T1000 (cell line): Measurements from ENCODE around the gene PLCH1.

Experiments used
- DNase-seq: peaks from one replicate; lab custom pipeline; 2025; ENCODE audit warnings: mixed read lengths; lab: John Stamatoyannopoulos, UW

Gene PLCH1

GRCh38 chr3:155334914-155335723 lies 409.8 kb downstream of the PLCH1 start:
- no peak for DNase-seq

DNA sequence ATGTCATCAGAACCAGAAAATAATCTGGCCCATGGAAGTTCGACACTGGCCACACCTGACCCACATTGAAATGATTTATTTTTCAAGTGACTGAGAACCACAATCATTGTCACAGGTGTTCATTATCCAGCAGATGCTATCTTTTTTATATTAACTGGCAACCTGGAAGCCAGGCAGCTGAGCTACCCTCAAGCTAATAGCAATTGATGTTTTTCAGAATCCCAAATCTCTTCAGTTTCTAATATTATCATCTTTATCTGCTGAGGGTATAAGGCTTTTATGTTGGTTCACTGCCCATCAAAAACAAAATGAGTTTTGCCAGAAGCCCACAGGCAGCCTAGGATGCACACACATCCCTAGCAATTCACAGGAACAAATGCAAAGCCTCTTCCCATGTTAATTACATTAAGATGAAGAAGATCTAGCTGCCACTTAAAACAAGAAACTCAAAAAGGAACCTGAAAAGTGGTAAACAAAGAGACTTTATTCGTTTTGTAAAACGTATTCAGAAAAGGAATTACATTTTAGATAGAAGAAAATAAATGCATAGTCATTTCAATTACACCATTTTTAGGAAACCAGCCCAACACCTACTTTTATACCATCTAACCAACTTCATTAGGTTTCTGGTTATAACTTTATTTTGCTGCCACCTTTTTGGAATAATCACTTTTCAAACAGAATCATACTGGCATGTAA lies 410.5 kb downstream of the PLCH1 start:
- DNase-seq, result no peak

DNA sequence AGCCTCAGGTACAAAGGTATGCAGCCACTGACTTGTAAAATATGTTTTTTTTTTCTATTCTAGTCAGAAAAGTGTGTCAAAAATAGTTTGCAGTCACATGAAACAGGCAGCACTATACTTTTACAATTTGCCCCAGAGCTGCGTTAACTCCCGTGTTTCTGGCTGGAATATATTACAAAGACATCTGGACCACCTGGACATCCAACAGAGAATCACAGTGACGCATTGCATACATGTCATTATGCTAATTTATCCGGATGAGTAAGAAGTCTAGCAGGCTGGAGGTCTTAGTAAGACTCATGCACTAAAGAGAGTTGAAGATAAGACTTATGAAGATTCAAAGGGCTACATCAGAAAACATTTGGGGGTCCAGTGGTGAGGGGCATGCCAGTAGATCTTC lies 412.2 kb downstream of the PLCH1 start:
- no peak for DNase-seq

GRCh38 chr3:155331078-155331477 lies 413.8 kb downstream of the PLCH1 start:
- DNase-seq, result no peak

GRCh38 chr3:155330370-155330769 lies 414.5 kb downstream of the PLCH1 start:
- no peak for DNase-seq

DNA sequence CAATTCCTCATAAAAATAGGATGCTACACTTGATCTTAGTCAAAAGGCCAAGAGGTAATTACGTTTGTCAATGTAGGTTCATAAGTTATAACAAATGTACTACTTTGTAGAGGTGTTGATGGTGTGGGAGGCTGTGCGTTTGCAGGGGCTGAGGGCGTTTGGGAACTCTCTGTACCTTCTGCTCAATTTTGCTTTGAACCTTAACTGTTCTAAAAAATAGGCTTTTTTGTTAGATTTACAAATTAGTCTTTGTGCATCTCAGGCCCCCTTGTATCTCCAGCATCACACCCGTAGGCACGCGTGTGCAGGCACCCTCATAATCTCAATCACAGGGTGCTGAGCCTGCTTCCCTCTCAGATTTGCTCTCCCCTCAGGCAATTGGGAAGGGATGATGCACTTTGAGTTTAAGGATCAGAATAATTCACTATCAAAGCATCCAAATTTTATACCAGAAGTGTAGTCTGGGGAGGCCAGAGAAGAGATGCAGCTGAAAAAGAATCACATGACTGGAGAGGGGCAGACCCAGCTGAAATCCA lies 415.3 kb downstream of the PLCH1 start:
- no peak for DNase-seq

GRCh38 chr3:155327871-155328270 lies 417.0 kb downstream of the PLCH1 start:
- DNase-seq, result no peak

DNA sequence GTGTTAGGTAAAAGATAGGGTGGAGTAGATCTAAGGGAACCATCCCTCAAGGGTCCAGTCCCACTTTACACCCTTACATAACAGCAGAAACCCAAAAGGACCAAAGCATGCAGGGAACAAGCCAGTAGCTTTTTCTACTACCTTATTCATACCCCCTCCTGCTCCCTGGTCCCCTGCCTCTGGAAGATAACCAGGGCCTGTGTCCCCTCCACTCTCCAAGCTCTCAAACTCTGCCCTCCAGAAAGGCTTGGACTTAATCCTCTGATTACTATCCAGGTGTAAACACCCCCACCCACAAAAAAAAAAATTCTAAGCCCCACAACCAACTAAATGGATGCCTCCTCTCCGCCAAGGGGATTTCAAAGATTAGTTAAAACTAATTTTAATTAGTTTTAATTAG lies 417.4 kb downstream of the PLCH1 start:
- no peak for DNase-seq

- DNase-seq, result no peak
These were observed 418.0 kb downstream of the PLCH1 start for GRCh38 chr3:155326901-155327300.

- DNase-seq, result no peak
These were observed 418.6 kb downstream of the PLCH1 start for GRCh38 chr3:155326244-155326643.
